GM12892 (cell line): ENCODE data around the gene SLC9A9.

Experiments used
- DNase-seq: peaks from one replicate; pipeline ENCODE4 v3.0.0; 2011; ENCODE audit not compliant: insufficient read length
- FAIRE-seq: peaks from 2 replicates; lab custom pipeline; 2011; peaks lifted over from hg19 to GRCh38; lab: Jason Lieb, UNC
- POLR2A ChIP-seq: IDR thresholded peaks from 2 replicates; pipeline ENCODE4 v1.6.1; 2011; ENCODE audit warnings: low read depth, low read length, control low read depth
- POLR2AphosphoS5 ChIP-seq: IDR thresholded peaks from 2 replicates; pipeline ENCODE4 v1.6.1; 2011; ENCODE audit warnings: low read depth, low read length, control low read depth
- TAF1 ChIP-seq: IDR thresholded peaks from 2 replicates; pipeline ENCODE4 v1.6.1; 2011; ENCODE audit warnings: low read depth, mild to moderate bottlenecking, control low read depth, low read length, borderline replicate concordance

SLC9A9 gene

GRCh38 chr3:143412084-143412483 lies 436.2 kb downstream of the SLC9A9 start:
- DNase-seq (no peak), FAIRE-seq (no peak)
- TF ChIP-seq POLR2A (no peak), TAF1 (no peak), POLR2AphosphoS5 (no peak)

GRCh38 chr3:143410259-143410658 lies 438.0 kb downstream of the SLC9A9 start:
- TF ChIP-seq TAF1 (no peak), POLR2A (no peak), POLR2AphosphoS5 (no peak)
- FAIRE-seq = no peak

GRCh38 chr3:143408771-143409170 lies 439.5 kb downstream of the SLC9A9 start:
- TF ChIP-seq POLR2AphosphoS5 (no peak), TAF1 (no peak), POLR2A (no peak)
- no peak for FAIRE-seq
- DNase-seq = no peak

More at GRCh38 chr3:143410259-143410658, 438.0 kb downstream of the SLC9A9 start:
- no peak for DNase-seq

- TF ChIP-seq TAF1 (no peak), POLR2AphosphoS5 (no peak), POLR2A (no peak)
- FAIRE-seq (no peak), DNase-seq (no peak)
Observed at GRCh38 chr3:143402602-143403001, 445.7 kb downstream of the SLC9A9 start.

GRCh38 chr3:143396790-143397189 lies 451.5 kb downstream of the SLC9A9 start:
- TF ChIP-seq POLR2A = no peak
- TF ChIP-seq POLR2AphosphoS5 = no peak
- TF ChIP-seq TAF1 = no peak
- no peak for DNase-seq
- no peak for FAIRE-seq

GRCh38 chr3:143389388-143389787 lies 458.9 kb downstream of the SLC9A9 start:
- TF ChIP-seq POLR2A = no peak
- TF ChIP-seq TAF1 = no peak
- TF ChIP-seq POLR2AphosphoS5 = no peak
- no peak for FAIRE-seq
- DNase-seq = no peak

- DNase-seq (no peak), FAIRE-seq (no peak)
- no peak for TF ChIP-seq TAF1
Observed at GRCh38 chr3:143387425-143387824, 460.8 kb downstream of the SLC9A9 start.

GRCh38 chr3:143384076-143384475 lies 464.2 kb downstream of the SLC9A9 start:
- DNase-seq (no peak), FAIRE-seq (no peak)
- TF ChIP-seq TAF1 = no peak
- no peak for TF ChIP-seq POLR2A
- TF ChIP-seq POLR2AphosphoS5 = no peak

GRCh38 chr3:143383421-143383820 lies 464.8 kb downstream of the SLC9A9 start:
- DNase-seq (no peak), FAIRE-seq (no peak)
- TF ChIP-seq POLR2AphosphoS5 (no peak), POLR2A (no peak), TAF1 (no peak)

- FAIRE-seq (no peak), DNase-seq (no peak)
- TF ChIP-seq POLR2AphosphoS5 = no peak
- no peak for TF ChIP-seq POLR2A
- no peak for TF ChIP-seq TAF1
Observed at GRCh38 chr3:143382816-143383215, 465.5 kb downstream of the SLC9A9 start.

GRCh38 chr3:143380449-143380848 lies 467.8 kb downstream of the SLC9A9 start:
- TF ChIP-seq TAF1 = no peak
- TF ChIP-seq POLR2AphosphoS5 = no peak
- no peak for TF ChIP-seq POLR2A
- no peak for FAIRE-seq
- DNase-seq = no peak

- TF ChIP-seq POLR2A = no peak
- no peak for TF ChIP-seq TAF1
- no peak for TF ChIP-seq POLR2AphosphoS5
- FAIRE-seq = peak; percentile 48
- no peak for DNase-seq
Observed at GRCh38 chr3:143375698-143376097, 472.6 kb downstream of the SLC9A9 start.

GRCh38 chr3:143367171-143367570 lies 481.1 kb downstream of the SLC9A9 start:
- no peak for TF ChIP-seq POLR2A
- TF ChIP-seq TAF1 = no peak
- TF ChIP-seq POLR2AphosphoS5 = no peak
- FAIRE-seq = no peak
- DNase-seq = no peak

- FAIRE-seq (no peak), DNase-seq (no peak)
- no peak for TF ChIP-seq POLR2AphosphoS5
- TF ChIP-seq POLR2A = no peak
- TF ChIP-seq TAF1 = no peak
Observed at GRCh38 chr3:143366672-143367071, 481.6 kb downstream of the SLC9A9 start.

GRCh38 chr3:143363949-143364348 lies 484.3 kb downstream of the SLC9A9 start:
- FAIRE-seq (no peak), DNase-seq (no peak)
- no peak for TF ChIP-seq TAF1
- TF ChIP-seq POLR2A = no peak
- no peak for TF ChIP-seq POLR2AphosphoS5
